Right atrium auricular region (tissue), 2 donors: Measurements from ENCODE around the gene SRMS. TPM values are rescaled to one million over a fixed set of nuclear protein-coding genes. Genes with fewer than 3 reads are reported as not detected.

Experiments used
- DNase-seq: peaks from one replicate; pipeline ENCODE4 v3.0.0-alpha.2; 2019; ENCODE audit warnings: low spot score
- H3K27ac ChIP-seq, 2 donors: fragments of 200-600 bp; sonication (generic); 1 replicate in 1 of 2; 2 replicates in 1 of 2; pipeline ENCODE4 v1.5.1; 2016 to 2019
- H3K27me3 ChIP-seq, 2 donors: fragments of 200-600 bp; sonication (generic); one replicate each; pipeline versions ENCODE4 v1.5.1 to v1.6.0; 2017 to 2019
- H3K36me3 ChIP-seq: fragments of 200-600 bp; sonication (generic); one replicate; pipeline ENCODE4 v1.5.1; 2016
- H3K4me1 ChIP-seq, 2 donors: fragments of 200-600 bp; sonication (generic); one replicate each; pipeline versions ENCODE4 v1.5.1 to v1.6.0; 2017 to 2019
- H3K4me3 ChIP-seq, 2 donors: fragments of 200-600 bp; sonication (generic); 1 replicate in 1 of 2; 2 replicates in 1 of 2; pipeline ENCODE4 v1.5.1; 2017 to 2019; ENCODE audit warnings: mild to moderate bottlenecking in 1 of 2, moderate library complexity in 1 of 2
- H3K9me3 ChIP-seq, 2 donors: fragments of 200-600 bp; sonication (generic); one replicate each; pipeline ENCODE4 v1.5.1; 2019
- CTCF ChIP-seq, 2 donors: fragments of 200-600 bp; sonication (generic); IDR thresholded peaks; one replicate each; pipeline ENCODE4 v1.5.1; 2019; ENCODE audit warnings: antibody characterized with exemption in 2 of 2
- total RNA-seq, 2 donors: library from RNA; depleted of rRNA; stranded (reverse); fragments of >200 nt; gene quantifications; one replicate each; pipeline ENCODE4 v1.1.0, GENCODE V29; 2016

Gene SRMS
- total RNA-seq, 2 donors from 2014 or later: not detected

- Histone ChIP-seq H3K27ac (no peak overlapping the region), H3K36me3 (no peaks in the 10 kb centered on the region), H3K4me1 (peaks cover 0 to 16% of the 10 kb centered on the region in 2 donors), H3K4me3 (no peak overlapping the region), H3K27me3 (no peaks in the 10 kb centered on the region), H3K9me3 (no peaks in the 10 kb centered on the region)
- DNase-seq: no peak
- TF ChIP-seq CTCF (IDR thresholded peaks at IDR 0.05): no peak
These were observed 11.1 kb downstream of the SRMS start for GRCh38 chr20:63536241-63536977.

GRCh38 chr20:63534831-63535651, 12.5 kb downstream of the SRMS start:
- Histone ChIP-seq H3K27me3 (no peaks in the 10 kb centered on the region), H3K36me3 (no peaks in the 10 kb centered on the region), H3K4me3 (no peak overlapping the region), H3K27ac (no peak overlapping the region), H3K4me1 (peaks cover 0 to 16% of the 10 kb centered on the region in 2 donors), H3K9me3 (no peaks in the 10 kb centered on the region)
- DNase-seq: no peak
- no peak for TF ChIP-seq CTCF (IDR thresholded peaks at IDR 0.05)

- Histone ChIP-seq H3K4me3 (no peak overlapping the region), H3K9me3 (no peaks in the 10 kb centered on the region), H3K27me3 (no peaks in the 10 kb centered on the region), H3K27ac (no peak overlapping the region), H3K36me3 (no peaks in the 10 kb centered on the region), H3K4me1 (peaks cover 0 to 16% of the 10 kb centered on the region in 2 donors)
- no peak for TF ChIP-seq CTCF (IDR thresholded peaks at IDR 0.05)
- DNase-seq: no peak
These were observed 13.1 kb downstream of the SRMS start for GRCh38 chr20:63534427-63534830.

- Histone ChIP-seq H3K4me3 (no peak overlapping the region), H3K9me3 (no peaks in the 10 kb centered on the region), H3K36me3 (no peaks in the 10 kb centered on the region), H3K27me3 (no peaks in the 10 kb centered on the region), H3K27ac (no peak overlapping the region), H3K4me1 (peaks cover 0 to 16% of the 10 kb centered on the region in 2 donors)
- TF ChIP-seq CTCF (IDR thresholded peaks at IDR 0.05): no peak
- DNase-seq: no peak
These were observed 13.6 kb downstream of the SRMS start for GRCh38 chr20:63533871-63534393.

GRCh38 chr20:63533388-63533787, 14.2 kb downstream of the SRMS start:
- no peaks in the 10 kb centered on the region for H3K27me3 ChIP-seq
- no peak for DNase-seq
- H3K4me1 ChIP-seq: peaks cover 0 to 13% of the 10 kb centered on the region in 2 donors
- H3K36me3 ChIP-seq: no peaks in the 10 kb centered on the region
- no peak for TF ChIP-seq CTCF (IDR thresholded peaks at IDR 0.05)
- no peak overlapping the region for H3K4me3 ChIP-seq
- H3K9me3 ChIP-seq: no peaks in the 10 kb centered on the region
- no peak overlapping the region for H3K27ac ChIP-seq
